PFSK-1 (cell line): ENCODE measurements around the gene HOXC6.

Source experiments
- POLR2AphosphoS5 ChIP-seq: IDR thresholded peaks from 2 replicates; pipeline ENCODE4 v1.6.1; 2012; ENCODE audit warnings: low read depth, mild to moderate bottlenecking, control low read depth, low read length, moderate library complexity
- SIN3A ChIP-seq: IDR thresholded peaks from 2 replicates; pipeline ENCODE4 v1.6.1; 2012; ENCODE audit warnings: mild to moderate bottlenecking, low read length, moderate library complexity, borderline replicate concordance; ENCODE audit not compliant: insufficient read depth

DNA sequence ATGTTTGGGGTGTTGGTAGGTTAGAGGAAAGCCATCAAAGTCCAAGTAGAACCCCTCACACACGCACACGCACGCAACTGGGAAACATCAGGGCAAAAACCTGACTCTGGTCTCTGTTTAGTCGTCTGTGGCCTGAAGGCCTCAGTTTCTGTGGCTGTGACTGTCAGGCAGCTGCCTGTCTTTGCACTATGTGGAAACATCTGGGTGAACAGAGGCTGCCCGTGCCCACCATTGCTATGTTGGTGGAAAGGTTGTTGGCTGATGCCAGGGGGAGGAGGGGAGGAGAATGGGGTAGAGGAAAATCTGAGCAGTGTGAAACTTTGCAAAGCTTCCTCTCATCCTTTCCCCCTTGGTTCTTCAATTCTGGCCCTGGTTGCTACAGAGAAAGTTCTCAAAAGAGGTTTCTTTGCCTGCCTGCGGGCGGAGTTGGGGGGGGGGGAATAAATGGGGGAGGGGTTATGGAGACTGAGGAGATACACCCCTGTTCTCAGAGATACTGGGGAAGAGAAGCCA is 35.8 kb upstream of the HOXC6 start:
- no peak for TF ChIP-seq POLR2AphosphoS5
- no peak for TF ChIP-seq SIN3A
